ENCODE results near the gene PDLIM7. TPM values are rescaled to one million over a fixed set of nuclear protein-coding genes. Genes with fewer than 3 reads are reported as not detected.

Gene PDLIM7
- total RNA-seq, 4 donors from 2014 or later: 28.7 to 41.3 (median 32.0) TPM

GRCh38 chr5:177491983-177492746, 5.2 kb downstream of the PDLIM7 start:
- Histone ChIP-seq H3K27ac (no peak overlapping the region), H3K4me3 (no peak overlapping the region), H3K27me3 (no peaks in the 10 kb centered on the region), H3K9me3 (no peaks in the 10 kb centered on the region), H3K4me1 (peaks cover 44% of the 10 kb centered on the region), H3K36me3 (peaks cover 52% of the 10 kb centered on the region)
- TF ChIP-seq POLR2A (IDR thresholded peaks at IDR 0.05) (no peak), CTCF (IDR thresholded peaks at IDR 0.05) (no peak), POLR2AphosphoS5 (IDR thresholded peaks at IDR 0.05) (no peak), EP300 (IDR thresholded peaks at IDR 0.05) (no peak)
- WGBS: 88% methylated on average over 34 of the region's 54 CpGs
- DNase-seq (ENCODE audit: low spot score in 2 of 2): no peak

GRCh38 chr5:177491429-177491945, 5.9 kb downstream of the PDLIM7 start:
- TF ChIP-seq POLR2A (IDR thresholded peaks at IDR 0.05) (no peak), EP300 (IDR thresholded peaks at IDR 0.05) (no peak), POLR2AphosphoS5 (IDR thresholded peaks at IDR 0.05) (no peak), CTCF (IDR thresholded peaks at IDR 0.05) (peak; percentile 50 to 72)
- WGBS: 79% methylated on average over 6 of the region's 43 CpGs
- Histone ChIP-seq H3K27me3 (no peaks in the 10 kb centered on the region), H3K27ac (no peak overlapping the region), H3K4me1 (peaks cover 37% of the 10 kb centered on the region), H3K9me3 (no peaks in the 10 kb centered on the region), H3K36me3 (peaks cover 55% of the 10 kb centered on the region), H3K4me3 (no peak overlapping the region)
- DNase-seq (ENCODE audit: low spot score in 2 of 2): no peak

- no peak overlapping the region for H3K27ac ChIP-seq
Measured at GRCh38 chr5:177490992-177491391, 6.4 kb downstream of the PDLIM7 start.

GRCh38 chr5:177490311-177490991, 7.0 kb downstream of the PDLIM7 start:
- H3K27ac ChIP-seq: no peak overlapping the region
- 81% methylated on average over 15 of the region's 15 CpGs for WGBS
- H3K4me3 ChIP-seq: no peak overlapping the region
- TF ChIP-seq CTCF (IDR thresholded peaks at IDR 0.05): no peak
- no peak for TF ChIP-seq POLR2A (IDR thresholded peaks at IDR 0.05)
- TF ChIP-seq POLR2AphosphoS5 (IDR thresholded peaks at IDR 0.05): no peak
- no peak for TF ChIP-seq EP300 (IDR thresholded peaks at IDR 0.05)
- no peaks in the 10 kb centered on the region for H3K9me3 ChIP-seq
- DNase-seq (ENCODE audit: low spot score in 2 of 2): no peak
- no peaks in the 10 kb centered on the region for H3K27me3 ChIP-seq
- H3K36me3 ChIP-seq: peaks cover 64% of the 10 kb centered on the region
- peaks cover 27% of the 10 kb centered on the region for H3K4me1 ChIP-seq

More at GRCh38 chr5:177490992-177491391, 6.4 kb downstream of the PDLIM7 start:
- Histone ChIP-seq H3K4me1 (peaks cover 32% of the 10 kb centered on the region), H3K9me3 (no peaks in the 10 kb centered on the region), H3K27me3 (no peaks in the 10 kb centered on the region), H3K4me3 (no peak overlapping the region), H3K36me3 (peaks cover 59% of the 10 kb centered on the region)
- TF ChIP-seq POLR2A (IDR thresholded peaks at IDR 0.05): no peak
- no peak for TF ChIP-seq POLR2AphosphoS5 (IDR thresholded peaks at IDR 0.05)
- TF ChIP-seq CTCF (IDR thresholded peaks at IDR 0.05): no peak
- no peak for TF ChIP-seq EP300 (IDR thresholded peaks at IDR 0.05)
- no peak for DNase-seq (ENCODE audit: low spot score in 2 of 2)
- WGBS: 90% methylated on average over 10 of the region's 16 CpGs

- 95% methylated on average over 4 of the region's 26 CpGs for WGBS
- no peak for DNase-seq (ENCODE audit: low spot score in 2 of 2)
- Histone ChIP-seq H3K27me3 (no peaks in the 10 kb centered on the region), H3K9me3 (no peaks in the 10 kb centered on the region), H3K36me3 (peaks cover 69% of the 10 kb centered on the region), H3K27ac (no peak overlapping the region), H3K4me3 (no peak overlapping the region), H3K4me1 (peaks cover 14% of the 10 kb centered on the region)
- TF ChIP-seq POLR2AphosphoS5 (IDR thresholded peaks at IDR 0.05) (no peak), EP300 (IDR thresholded peaks at IDR 0.05) (no peak), POLR2A (IDR thresholded peaks at IDR 0.05) (no peak), CTCF (IDR thresholded peaks at IDR 0.05) (no peak)
Measured at GRCh38 chr5:177489119-177489716, 8.2 kb downstream of the PDLIM7 start.
